ENCODE measurements around the gene FAM222A. TPM values are rescaled to one million over a fixed set of nuclear protein-coding genes. Genes with fewer than 3 reads are reported as not detected.

FAM222A gene
- total RNA-seq, 1 donor from 2014 or later = 0.58 TPM

DNA sequence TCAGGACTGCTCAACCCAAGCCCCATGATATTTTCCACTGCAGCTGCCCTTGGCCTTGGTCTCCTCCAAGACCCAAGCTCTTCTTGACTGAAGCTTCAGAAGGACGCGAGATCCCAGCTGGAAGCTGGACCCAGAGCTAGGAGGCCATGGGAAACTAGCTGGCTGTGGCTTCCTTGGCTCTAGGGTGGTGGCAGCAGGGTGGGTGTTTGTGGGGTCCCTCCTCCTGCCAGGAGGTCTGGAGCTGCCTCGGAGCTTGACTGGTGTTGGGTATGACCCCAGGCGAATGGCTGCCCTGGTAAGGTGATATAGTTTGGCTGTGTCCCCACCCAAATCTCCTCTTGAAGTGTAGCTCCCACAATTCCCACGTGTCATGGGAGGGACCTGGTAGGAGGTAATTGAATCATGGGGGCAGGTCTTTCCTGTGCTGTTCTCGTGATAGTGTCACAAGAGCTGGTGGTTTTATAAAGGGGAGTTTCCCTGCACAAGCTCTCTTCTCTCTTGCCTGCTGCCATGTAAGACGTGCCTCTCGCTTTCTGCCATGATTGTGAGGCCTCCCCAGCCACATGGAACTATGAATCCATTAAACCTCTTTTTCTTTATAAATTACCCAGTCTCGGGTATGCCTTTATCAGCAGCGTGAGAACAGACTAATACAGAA, 68.2 kb downstream of the FAM222A start:
- Histone ChIP-seq H3K4me3 (ENCODE audit: low read depth, low read length) (no peak overlapping the region), H3K36me3 (ENCODE audit: control insufficient read depth, insufficient read depth, low read length) (no peaks in the 10 kb centered on the region), H3K27me3 (ENCODE audit: control insufficient read depth, insufficient read depth, low read length) (no peaks in the 10 kb centered on the region)
- TF ChIP-seq, protein P1, sequence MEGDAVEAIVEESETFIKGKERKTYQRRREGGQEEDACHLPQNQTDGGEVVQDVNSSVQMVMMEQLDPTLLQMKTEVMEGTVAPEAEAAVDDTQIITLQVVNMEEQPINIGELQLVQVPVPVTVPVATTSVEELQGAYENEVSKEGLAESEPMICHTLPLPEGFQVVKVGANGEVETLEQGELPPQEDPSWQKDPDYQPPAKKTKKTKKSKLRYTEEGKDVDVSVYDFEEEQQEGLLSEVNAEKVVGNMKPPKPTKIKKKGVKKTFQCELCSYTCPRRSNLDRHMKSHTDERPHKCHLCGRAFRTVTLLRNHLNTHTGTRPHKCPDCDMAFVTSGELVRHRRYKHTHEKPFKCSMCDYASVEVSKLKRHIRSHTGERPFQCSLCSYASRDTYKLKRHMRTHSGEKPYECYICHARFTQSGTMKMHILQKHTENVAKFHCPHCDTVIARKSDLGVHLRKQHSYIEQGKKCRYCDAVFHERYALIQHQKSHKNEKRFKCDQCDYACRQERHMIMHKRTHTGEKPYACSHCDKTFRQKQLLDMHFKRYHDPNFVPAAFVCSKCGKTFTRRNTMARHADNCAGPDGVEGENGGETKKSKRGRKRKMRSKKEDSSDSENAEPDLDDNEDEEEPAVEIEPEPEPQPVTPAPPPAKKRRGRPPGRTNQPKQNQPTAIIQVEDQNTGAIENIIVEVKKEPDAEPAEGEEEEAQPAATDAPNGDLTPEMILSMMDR (IDR thresholded peaks at IDR 0.05; ENCODE audit: insufficient read depth, low read length, poor library complexity, severe bottlenecking) = no peak
- DNase-seq (ENCODE audit: low read depth) = no peak

DNA sequence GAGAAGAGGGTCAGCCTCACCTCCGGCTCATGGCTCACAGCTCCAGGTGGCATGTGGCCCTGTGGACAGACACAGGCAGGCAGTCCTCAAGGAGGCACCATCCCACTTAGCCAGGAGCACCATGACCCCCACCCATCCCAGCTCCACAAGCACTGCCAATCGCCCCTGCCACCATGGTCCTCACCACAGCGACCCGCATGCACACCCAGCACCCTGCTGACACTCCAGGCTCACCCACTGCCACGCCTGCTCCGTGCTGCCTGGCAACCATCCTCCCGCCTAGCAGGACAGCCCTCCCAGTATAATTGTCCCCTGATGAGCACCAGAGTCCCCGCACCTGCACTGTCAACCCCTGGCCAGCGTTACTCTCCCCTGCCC, 68.7 kb downstream of the FAM222A start:
- TF ChIP-seq, protein P1 (IDR thresholded peaks at IDR 0.05; ENCODE audit: insufficient read depth, low read length, poor library complexity, severe bottlenecking) = no peak
- no peak overlapping the region for H3K4me3 ChIP-seq (ENCODE audit: low read depth, low read length)
- H3K36me3 ChIP-seq (ENCODE audit: control insufficient read depth, insufficient read depth, low read length) = no peaks in the 10 kb centered on the region
- no peak for DNase-seq (ENCODE audit: low read depth)
- no peaks in the 10 kb centered on the region for H3K27me3 ChIP-seq (ENCODE audit: control insufficient read depth, insufficient read depth, low read length)

DNA sequence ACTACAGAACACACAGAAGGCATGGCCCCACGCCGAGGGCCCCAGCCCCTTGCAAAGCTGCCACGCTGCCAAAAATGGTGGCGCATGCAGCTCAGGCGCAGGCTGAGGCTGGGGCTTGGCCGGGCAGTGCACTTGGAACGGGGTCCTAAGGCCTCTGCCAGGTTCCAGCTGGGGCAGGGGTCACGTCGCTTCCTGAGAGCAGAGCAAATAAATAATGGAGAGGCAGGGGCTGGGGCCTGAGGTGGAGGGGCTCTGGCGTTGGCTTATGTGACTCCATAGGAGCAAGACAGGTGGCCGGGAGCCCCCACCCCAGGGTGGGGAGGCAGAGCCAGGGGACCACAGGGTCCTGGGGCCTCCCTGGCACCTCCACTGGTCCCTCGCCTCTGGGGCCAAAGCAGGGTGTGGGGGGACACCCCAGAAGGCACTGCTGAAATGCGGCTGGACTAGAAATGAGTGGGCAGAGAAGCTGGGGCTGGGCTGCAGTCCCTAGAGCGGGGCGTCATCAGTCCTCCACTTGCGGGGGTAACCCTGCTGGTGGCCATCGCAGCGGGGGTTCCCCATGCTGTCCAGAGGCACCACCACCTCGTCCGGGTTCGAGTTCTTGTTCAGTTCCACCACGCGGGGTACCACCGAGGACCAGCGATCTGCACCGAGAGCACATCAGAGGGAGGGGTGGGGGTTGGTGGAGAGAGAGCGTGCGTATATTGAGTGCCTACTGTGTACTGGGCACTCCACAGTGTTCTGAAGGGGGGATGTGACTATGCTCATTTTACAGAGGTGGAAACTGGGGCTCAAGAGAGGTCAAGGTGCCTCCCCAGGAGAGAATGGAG, 69.7 kb downstream of the FAM222A start:
- H3K4me3 ChIP-seq (ENCODE audit: low read depth, low read length) = no peak overlapping the region
- no peaks in the 10 kb centered on the region for H3K36me3 ChIP-seq (ENCODE audit: control insufficient read depth, insufficient read depth, low read length)
- TF ChIP-seq, protein P1 (IDR thresholded peaks at IDR 0.05; ENCODE audit: insufficient read depth, low read length, poor library complexity, severe bottlenecking) = no peak
- no peaks in the 10 kb centered on the region for H3K27me3 ChIP-seq (ENCODE audit: control insufficient read depth, insufficient read depth, low read length)
- DNase-seq (ENCODE audit: low read depth) = no peak

DNA sequence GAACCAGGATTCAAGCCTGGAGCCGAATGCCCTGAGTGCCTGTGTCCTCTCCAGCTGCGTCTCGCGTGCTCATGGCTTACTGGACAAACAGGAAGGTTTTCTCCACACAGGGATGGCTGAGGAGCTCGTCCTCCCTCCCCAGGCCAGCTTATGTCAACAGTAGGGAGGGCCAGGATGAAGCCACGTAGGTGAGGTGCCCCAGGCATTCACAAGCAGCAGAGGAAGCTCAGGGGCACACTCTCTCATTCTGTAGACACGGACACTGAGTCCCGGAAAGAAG, 70.3 kb downstream of the FAM222A start:
- TF ChIP-seq, protein P1 (IDR thresholded peaks at IDR 0.05; ENCODE audit: insufficient read depth, low read length, poor library complexity, severe bottlenecking) = no peak
- no peak for DNase-seq (ENCODE audit: low read depth)
- Histone ChIP-seq H3K4me3 (ENCODE audit: low read depth, low read length) (no peak overlapping the region), H3K36me3 (ENCODE audit: control insufficient read depth, insufficient read depth, low read length) (no peaks in the 10 kb centered on the region), H3K27me3 (ENCODE audit: control insufficient read depth, insufficient read depth, low read length) (no peaks in the 10 kb centered on the region)

DNA sequence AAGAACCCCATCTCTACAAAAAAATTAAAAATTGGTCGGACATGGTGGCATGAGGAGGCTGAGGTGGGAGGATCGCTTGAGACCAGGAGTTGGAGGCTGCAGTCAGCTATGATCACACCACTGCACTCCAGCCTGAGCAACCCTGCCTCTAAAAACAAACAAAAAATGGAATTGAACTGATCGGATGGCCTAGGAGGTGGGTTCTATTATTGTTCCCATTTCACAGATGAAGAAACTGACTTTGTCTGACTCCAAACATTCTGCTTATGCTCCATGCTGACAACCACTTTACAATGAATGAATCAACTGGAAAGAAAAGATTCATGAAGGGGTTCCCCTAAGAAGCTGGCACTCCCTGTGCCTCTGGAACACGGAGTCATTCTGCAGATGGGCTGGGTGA, 72.2 kb downstream of the FAM222A start:
- TF ChIP-seq, protein P1 (IDR thresholded peaks at IDR 0.05; ENCODE audit: insufficient read depth, low read length, poor library complexity, severe bottlenecking) = no peak
- no peak overlapping the region for H3K4me3 ChIP-seq (ENCODE audit: low read depth, low read length)
- no peaks in the 10 kb centered on the region for H3K36me3 ChIP-seq (ENCODE audit: control insufficient read depth, insufficient read depth, low read length)
- DNase-seq (ENCODE audit: low read depth) = no peak
- H3K27me3 ChIP-seq (ENCODE audit: control insufficient read depth, insufficient read depth, low read length) = no peaks in the 10 kb centered on the region
